ENCODE results near the gene MMEL1.

DNA sequence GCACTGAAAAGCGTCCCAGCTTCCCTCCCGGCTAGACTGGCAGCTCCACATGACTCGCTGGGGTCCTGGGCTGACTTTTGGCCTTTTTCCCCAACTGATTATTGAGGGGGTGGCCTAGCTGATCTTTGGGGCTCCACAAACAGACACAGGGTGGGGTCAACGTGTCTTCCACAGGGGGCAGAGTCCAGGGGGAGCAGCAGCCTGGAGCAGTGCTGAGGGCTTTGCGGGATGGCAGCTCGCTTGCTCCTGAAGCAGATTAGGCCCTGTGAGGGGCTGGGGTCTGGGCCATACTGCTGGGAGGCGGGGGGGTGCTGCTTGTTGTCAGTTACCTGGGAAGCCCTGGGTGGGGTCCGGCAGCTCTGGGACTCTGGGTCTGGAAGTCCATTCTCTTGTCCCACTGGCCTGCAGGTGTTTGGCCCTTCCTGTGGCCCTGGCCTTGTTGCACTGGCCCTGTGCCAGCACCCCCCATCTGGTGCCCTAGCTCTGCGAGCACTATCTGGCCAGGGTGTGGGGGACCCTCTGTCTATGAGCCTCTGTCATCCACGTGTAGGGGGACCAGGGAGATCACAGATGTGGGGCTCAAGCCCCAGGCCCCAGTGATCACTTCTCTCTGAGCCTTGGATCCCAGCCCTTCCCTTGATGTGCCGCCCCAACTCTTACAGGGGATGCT, 90.4 kb downstream of the MMEL1 start:
- TF ChIP-seq, protein P1, sequence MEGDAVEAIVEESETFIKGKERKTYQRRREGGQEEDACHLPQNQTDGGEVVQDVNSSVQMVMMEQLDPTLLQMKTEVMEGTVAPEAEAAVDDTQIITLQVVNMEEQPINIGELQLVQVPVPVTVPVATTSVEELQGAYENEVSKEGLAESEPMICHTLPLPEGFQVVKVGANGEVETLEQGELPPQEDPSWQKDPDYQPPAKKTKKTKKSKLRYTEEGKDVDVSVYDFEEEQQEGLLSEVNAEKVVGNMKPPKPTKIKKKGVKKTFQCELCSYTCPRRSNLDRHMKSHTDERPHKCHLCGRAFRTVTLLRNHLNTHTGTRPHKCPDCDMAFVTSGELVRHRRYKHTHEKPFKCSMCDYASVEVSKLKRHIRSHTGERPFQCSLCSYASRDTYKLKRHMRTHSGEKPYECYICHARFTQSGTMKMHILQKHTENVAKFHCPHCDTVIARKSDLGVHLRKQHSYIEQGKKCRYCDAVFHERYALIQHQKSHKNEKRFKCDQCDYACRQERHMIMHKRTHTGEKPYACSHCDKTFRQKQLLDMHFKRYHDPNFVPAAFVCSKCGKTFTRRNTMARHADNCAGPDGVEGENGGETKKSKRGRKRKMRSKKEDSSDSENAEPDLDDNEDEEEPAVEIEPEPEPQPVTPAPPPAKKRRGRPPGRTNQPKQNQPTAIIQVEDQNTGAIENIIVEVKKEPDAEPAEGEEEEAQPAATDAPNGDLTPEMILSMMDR (IDR thresholded peaks at IDR 0.05), result no peak
- TF ChIP-seq EP300 (IDR thresholded peaks at IDR 0.05) (no peak), POLR2AphosphoS5 (IDR thresholded peaks at IDR 0.05) (no peak)

Measured in sigmoid colon (tissue), 4 donors.